ENCODE results near the gene TMEM170B.

TMEM170B gene

DNA sequence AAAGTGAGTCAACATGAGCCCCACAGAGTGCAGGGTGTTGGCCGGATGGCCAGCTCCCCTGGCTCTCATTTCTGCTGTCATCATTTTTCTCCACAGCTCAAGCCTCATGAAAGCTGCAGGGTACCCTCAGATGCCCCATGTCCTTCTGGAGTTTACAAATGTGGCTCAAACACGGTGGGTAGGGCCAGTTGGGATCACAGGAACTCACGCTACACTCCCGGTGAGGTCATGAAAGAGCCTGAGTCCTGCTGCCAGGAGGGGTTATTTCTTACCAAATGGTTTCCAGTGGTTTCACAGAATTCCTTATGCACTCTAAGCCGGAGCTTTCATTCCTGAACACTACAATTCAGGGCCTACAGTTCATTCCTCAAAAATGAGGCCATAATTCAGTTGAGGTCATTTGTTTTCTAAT, 78.7 kb downstream of the TMEM170B start:
- DNase-seq (ENCODE audit: low spot score), result no peak

DNA sequence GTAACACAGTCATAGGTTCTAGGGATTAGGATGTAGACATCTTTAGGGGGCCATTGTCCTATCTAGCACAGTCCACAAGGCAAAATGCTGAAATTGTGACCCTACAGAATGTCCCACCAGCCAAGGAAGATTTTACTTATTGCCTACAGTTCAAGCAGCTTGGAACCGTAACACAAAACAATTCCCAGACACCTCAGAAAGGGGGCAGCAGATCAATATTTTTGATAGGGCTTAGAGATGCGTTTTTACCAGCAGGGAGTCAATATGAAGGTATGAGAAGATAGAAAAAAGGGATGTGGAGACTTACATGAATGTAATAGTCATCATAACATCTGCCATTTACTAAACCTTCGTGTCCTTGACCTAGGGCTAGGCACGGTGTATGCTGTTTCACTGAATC, 81.0 kb downstream of the TMEM170B start:
- peak; percentile 2 for DNase-seq (ENCODE audit: low spot score)

DNA sequence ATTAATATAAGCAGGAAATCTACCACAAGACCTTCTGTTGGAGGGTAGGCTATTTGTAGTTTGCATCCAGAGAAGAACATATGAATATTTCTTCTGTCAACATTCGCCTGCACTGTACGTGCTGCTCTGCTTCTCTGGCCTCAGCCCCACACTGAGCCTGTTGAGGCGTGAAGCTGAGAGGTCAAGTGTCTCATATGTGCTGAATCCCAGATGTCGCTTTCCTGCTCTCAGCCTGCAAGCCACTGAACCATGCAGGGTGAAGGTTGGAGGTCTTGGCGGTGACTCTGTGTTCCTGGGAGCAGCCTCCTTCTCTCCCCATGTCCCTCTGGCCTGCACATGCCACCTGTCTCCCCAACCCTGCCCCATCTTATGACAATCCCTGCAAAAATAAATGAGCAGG, 83.6 kb downstream of the TMEM170B start:
- no peak for DNase-seq (ENCODE audit: low spot score)

DNA sequence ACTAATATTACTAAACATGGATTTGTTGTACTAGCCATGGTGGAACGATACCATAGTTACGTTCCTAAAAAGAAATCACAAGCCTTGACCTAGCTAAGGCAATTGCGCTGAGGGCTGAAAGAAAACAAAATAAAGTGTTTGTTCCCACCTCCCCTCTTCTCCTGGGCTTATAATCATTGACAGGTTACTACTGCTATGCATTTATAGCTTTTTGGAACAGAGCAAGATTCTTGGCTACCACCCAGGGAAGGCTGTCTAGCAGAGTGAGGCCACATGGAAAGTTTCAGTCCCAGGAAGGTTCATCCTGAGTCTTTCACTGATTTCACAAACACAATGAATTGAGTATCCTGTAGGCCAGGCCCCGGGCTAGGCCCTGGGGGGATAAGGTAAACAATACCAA, 84.6 kb downstream of the TMEM170B start:
- DNase-seq (ENCODE audit: low spot score), result no peak

DNA sequence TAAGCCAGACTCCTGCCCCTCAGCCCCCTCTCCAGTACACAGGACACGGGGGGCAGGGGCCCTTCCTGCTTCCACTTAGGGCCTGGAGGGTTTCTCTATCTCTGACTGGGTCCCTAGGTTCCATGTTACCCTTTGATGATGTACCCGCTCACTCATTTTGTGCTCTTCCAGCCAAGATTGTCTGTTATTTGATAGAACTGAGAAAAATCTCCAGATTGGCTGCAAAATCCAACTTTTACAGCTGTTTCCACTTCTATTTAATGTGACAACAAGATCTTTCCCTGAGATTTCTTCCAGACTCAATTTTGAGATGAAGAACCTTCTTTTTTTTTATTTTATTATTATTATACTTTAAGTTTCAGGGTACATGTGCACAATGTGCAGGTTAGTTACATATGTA, 85.7 kb downstream of the TMEM170B start:
- DNase-seq (ENCODE audit: low spot score), result no peak

DNA sequence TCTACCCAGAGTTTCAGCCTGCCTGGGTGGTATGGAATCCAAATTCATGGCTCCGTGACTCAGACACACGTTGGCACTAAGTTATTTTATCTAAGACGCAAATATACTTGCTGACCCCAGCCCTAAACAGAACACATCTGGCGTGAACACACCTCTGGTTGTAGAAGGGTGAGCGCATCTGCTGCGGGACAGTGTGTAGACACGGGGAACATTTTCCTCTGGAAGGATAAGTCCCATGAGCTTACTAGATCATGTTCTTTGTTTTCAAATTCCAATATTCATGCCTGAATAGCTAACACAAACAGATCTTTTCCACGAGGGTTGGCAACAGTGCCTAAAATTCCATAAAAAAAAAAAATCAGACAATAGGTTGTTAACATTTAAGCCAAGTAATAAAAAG, 87.8 kb downstream of the TMEM170B start:
- DNase-seq (ENCODE audit: low spot score), result no peak

DNA sequence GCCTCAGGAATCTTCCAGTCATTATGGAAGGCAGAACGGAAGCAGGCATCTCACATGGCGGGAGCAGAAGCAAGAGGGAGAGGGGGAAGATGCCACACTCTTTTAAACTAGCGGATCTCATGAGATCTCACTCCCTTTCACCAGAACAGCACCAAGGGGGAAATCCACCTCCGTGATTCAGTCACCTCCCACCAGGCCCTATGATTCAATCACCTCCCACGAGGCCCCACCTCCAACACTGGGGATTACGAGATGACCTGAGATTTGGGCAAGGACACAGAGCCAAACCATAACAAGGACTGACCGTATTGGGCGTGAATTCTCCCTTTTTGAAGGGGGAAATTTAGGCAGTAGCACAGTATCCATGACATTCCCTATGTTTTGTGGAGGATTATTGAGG, 88.8 kb downstream of the TMEM170B start:
- no peak for DNase-seq (ENCODE audit: low spot score)

DNA sequence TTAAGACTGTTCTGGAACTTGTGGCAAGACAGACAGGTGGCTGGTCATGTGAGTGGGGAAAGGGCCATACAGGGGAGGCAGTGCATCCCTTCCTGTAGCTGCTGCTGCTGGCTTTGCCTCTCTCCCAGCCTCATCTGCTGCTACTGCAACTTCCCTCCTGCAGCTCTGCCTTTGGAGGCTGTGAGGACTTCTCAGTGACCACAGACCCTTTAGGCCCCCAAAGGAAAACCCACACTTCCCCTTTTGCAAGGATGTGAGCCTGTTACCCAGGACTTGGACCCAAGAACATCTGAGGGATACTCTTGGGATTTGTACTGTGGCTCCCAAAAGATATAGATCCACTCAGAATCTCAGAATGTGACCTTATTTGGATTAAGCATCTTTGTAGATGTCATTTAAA, 91.0 kb downstream of the TMEM170B start:
- no peak for DNase-seq (ENCODE audit: low spot score)

DNA sequence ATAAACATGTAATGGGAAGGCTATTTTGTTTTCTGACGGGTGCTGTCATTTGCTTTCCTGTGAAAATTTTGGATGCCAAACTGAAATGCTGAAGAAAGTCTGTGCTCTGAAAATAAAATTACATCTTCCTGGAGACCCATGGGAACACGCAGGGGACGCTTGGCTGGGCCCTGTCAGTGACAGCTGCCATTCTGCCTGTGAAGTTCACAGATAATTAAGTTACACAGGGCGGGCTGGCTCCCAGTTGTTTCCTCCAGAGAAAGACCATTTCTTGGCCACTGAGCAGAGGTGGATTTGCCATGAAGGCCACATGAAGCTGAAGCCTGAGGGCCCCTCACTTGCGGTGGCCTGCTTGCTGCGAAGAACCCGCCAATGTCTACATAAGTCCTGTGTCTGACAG, 93.5 kb downstream of the TMEM170B start:
- no peak for DNase-seq (ENCODE audit: low spot score)

DNA sequence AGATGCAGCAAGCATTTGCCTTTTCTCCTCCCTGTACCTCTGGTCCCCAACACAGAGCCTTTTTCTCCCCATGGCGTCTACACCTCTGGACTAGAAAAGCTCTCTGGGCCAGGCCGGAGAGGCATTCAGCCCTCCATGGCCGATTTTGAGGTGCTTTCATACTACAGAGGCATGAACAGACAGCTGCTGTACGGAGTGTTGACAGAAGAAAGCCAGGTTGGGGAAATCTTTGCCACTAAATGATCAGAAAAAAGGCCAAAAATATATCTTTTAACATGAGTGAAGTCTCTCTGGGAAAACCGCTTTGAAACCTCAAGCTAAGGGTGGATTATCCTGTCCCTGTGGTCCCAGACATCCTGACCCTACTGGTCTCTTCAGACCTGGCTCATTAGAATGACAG, 94.0 kb downstream of the TMEM170B start:
- no peak for DNase-seq (ENCODE audit: low spot score)

DNA sequence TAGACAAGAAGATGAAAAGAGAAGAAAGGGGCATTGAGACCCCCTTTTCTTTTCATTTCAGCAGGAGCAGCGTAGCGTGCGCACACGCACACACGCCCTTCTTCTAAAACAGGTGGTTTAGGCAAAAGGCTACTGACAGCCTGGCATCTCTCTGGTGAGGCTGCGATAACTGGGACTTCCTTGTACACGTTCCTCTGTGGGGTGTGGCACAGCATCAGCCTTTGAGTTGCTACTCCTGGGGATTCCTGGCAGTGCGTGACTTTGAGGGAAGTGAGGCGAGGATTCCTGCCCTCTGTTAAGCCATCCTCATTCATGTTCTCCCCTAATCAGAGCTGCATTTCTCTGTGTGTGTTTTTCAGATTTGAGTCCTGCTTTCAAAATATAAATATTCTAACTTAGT, 94.7 kb downstream of the TMEM170B start:
- peak; percentile 86 for DNase-seq (ENCODE audit: low spot score)

DNA sequence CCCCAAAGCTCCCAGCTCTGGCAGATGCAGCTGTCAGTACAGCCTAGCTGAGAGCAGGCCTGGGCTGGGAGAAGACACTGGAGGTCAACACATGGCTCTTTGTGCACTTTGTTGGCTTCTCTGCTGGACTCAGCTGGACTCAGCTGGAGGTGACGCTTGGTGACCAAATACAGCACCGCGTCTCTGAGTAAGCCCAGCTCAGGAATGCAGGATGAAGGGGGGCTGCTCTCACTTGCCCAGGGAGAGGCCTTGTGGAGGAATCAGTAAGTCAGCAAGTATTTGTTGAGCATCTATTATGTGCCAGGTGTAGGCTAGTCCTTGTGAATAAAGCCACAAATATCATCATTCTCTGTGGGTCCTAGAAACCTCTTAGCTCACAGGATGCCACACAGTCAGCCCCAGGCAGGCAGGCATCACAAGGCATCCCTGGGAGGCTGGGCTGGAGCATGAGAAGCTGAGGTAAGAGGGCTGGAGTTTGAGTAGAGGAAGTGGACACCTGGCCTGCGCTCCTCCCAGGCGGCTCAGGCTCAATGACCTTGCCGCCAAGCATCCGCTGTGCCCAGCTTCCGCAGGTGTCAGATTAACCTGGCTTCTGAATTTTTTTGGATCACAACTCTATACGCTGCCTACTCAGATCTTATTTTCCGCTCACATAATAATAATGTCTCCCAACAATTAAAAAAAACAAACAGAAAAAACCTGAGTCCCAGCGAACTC, 95.4 kb downstream of the TMEM170B start:
- no peak for DNase-seq (ENCODE audit: low spot score)
